Cardiac muscle cell (in vitro differentiated cells and primary cell): ENCODE results near the gene GANAB. TPM values are rescaled to one million over a fixed set of nuclear protein-coding genes. Genes with fewer than 3 reads are reported as not detected.

Source experiments
- DNase-seq, 2 donors: peaks; one replicate each; pipeline versions ENCODE4 v3.0.0 to v3.0.0-alpha.2; 2010 to 2017; ENCODE audit warnings: low read depth in 1 of 2, low spot score in 1 of 2
- H3K27ac ChIP-seq: fragments of 200-600 bp; sonication (generic); 2 replicates; pipeline ENCODE4 v1.5.1; 2016
- H3K27me3 ChIP-seq: fragments of 200-600 bp; sonication (generic); 2 replicates; pipeline ENCODE4 v1.6.0; 2016; ENCODE audit warnings: control low read depth
- H3K36me3 ChIP-seq: fragments of 200-600 bp; sonication (generic); 2 replicates; pipeline ENCODE4 v1.5.1; 2016; ENCODE audit warnings: control low read depth
- H3K4me1 ChIP-seq: fragments of 200-600 bp; sonication (generic); 2 replicates; pipeline ENCODE4 v1.8.1; 2017; ENCODE audit warnings: low read depth, mild to moderate bottlenecking, mixed run types
- H3K4me3 ChIP-seq: fragments of 200-600 bp; sonication (generic); 2 replicates; pipeline ENCODE4 v1.5.1; 2016; ENCODE audit warnings: mild to moderate bottlenecking
- H3K9me3 ChIP-seq: fragments of 200-600 bp; sonication (generic); 2 replicates; pipeline ENCODE4 v1.5.1; 2017; ENCODE audit warnings: low read depth, mild to moderate bottlenecking, control low read depth
- polyA plus RNA-seq: library from polyadenylated mRNA; unstranded; fragments of >200 nt; fragmentation: Nextera tagmentation; extraction: Ambion mirVana; gene quantifications from 2 replicates; pipeline ENCODE4 v1.2.1, GENCODE V29; 2016
- total RNA-seq: library from RNA; depleted of rRNA; stranded (reverse); fragments of >200 nt; gene quantifications from 2 replicates; pipeline ENCODE4 v1.2.3, GENCODE V29; 2016
- TF ChIP-seq, protein P1 (sequence below): IDR thresholded peaks from 2 replicates; pipeline ENCODE4 v1.5.1; 2012; ENCODE audit warnings: low read depth, mild to moderate bottlenecking, low read length

The GANAB gene
- total and polyA plus RNA-seq, 2 experiments from 2014 or later: 110 to 143 TPM

DNA sequence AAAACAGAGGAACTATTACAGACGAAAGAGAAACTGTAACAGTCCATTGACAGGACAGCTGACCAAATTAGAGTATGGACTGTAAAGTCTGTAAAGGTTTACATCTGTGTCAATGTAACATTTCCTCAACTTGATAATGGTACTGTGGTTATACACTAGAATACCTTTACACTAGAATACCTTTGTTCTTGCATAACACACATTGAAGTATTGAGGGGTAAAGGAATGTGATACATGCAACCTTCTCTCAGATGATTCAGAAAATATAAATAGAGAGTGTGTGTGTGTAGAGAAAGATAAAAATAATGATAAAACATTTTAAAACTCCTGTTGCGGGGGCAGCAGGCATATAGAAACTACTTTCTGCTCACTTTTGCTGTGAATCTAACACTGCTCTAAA lies 67.2 kb downstream of the GANAB start:
- H3K4me3 ChIP-seq: no peak overlapping the region
- no peak overlapping the region for H3K27ac ChIP-seq
- no peaks in the 10 kb centered on the region for H3K9me3 ChIP-seq
- no peak for DNase-seq
- TF ChIP-seq, protein P1, sequence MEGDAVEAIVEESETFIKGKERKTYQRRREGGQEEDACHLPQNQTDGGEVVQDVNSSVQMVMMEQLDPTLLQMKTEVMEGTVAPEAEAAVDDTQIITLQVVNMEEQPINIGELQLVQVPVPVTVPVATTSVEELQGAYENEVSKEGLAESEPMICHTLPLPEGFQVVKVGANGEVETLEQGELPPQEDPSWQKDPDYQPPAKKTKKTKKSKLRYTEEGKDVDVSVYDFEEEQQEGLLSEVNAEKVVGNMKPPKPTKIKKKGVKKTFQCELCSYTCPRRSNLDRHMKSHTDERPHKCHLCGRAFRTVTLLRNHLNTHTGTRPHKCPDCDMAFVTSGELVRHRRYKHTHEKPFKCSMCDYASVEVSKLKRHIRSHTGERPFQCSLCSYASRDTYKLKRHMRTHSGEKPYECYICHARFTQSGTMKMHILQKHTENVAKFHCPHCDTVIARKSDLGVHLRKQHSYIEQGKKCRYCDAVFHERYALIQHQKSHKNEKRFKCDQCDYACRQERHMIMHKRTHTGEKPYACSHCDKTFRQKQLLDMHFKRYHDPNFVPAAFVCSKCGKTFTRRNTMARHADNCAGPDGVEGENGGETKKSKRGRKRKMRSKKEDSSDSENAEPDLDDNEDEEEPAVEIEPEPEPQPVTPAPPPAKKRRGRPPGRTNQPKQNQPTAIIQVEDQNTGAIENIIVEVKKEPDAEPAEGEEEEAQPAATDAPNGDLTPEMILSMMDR: no peak
- H3K4me1 ChIP-seq: peaks cover 5% of the 10 kb centered on the region
- H3K27me3 ChIP-seq: no peaks in the 10 kb centered on the region
- H3K36me3 ChIP-seq: peaks cover 27% of the 10 kb centered on the region

DNA sequence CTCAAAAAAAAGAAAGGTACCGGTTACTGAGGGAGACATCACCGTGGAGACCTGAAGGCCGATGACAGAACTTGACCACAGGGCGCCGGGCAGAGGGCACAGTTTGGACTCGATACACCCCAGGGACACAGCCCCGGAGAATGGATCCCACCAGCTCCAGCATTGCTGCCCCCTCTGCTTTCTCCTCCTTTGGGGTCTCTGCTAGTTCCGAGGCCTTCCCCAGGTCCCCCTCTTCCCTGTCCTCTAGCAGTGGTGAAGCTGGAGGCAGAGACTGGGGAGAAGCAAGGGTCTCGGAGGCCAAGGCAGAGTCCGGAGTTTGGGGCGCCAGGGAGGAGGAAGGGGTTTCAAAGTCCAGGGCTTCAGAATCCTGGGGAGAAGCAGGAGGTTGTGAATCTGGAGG lies 67.9 kb downstream of the GANAB start:
- peaks cover 5% of the 10 kb centered on the region for H3K4me1 ChIP-seq
- DNase-seq: no peak
- no peak overlapping the region for H3K27ac ChIP-seq
- peaks cover 27% of the 10 kb centered on the region for H3K36me3 ChIP-seq
- no peak overlapping the region for H3K4me3 ChIP-seq
- H3K9me3 ChIP-seq: no peaks in the 10 kb centered on the region
- TF ChIP-seq, protein P1: no peak
- no peaks in the 10 kb centered on the region for H3K27me3 ChIP-seq

DNA sequence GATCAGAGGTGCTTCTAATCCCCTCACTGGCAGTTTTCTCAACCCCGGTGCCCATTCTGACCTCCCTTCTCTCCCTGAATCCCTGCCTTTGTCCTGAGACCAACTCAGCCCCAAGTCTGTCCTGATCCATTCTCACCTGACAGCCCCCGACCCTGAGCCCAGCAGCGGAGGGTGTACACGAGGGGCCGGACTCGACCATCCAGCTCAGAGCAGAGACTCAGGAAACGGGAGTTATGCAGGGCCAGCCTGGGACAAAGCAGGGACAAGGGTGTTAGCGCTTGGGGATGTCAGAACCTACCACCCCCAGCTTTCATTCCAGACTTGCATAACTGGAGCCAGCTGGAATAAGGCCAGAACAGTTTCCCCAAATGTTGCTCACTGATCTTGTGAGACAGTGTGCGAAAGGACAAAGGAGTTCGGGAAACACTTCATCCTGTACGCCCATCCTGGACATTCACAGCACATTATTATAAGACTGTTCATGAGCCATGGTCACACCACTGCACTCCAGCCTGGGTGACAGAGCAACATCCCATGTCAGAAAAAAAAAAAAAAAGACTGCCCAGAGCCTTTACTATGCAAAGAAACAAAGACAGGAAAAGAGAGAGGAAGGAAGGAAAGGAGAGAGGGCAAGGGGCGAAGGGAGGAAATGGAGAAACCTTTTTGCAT lies 69.2 kb downstream of the GANAB start:
- TF ChIP-seq, protein P1: no peak
- Histone ChIP-seq H3K9me3 (no peaks in the 10 kb centered on the region), H3K27ac (no peak overlapping the region), H3K4me3 (no peak overlapping the region), H3K27me3 (no peaks in the 10 kb centered on the region), H3K4me1 (peaks cover 9% of the 10 kb centered on the region), H3K36me3 (peaks cover 25% of the 10 kb centered on the region)
- DNase-seq: peak in 1 of 2 donors; percentile 58

DNA sequence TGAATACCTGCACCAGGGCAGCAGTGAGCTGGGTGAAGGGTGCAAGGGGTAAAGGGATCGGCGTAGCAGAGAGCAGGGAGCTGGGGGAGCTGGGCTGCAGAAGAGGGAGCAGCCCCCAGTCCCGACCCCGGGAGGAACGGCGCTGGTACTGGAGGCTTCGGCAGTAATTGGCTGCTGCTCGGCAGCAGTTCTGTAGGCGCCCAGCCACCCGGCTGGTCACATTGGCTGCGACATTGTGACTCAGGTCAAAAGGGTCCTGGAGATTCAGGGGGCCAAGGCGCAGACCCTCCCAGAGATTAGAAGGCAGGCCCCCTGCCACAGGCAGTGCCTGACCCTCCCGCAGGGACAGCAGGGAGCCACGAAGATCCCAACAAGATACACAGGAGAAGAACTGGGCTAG lies 70.6 kb downstream of the GANAB start:
- TF ChIP-seq, protein P1: no peak
- H3K36me3 ChIP-seq: peaks cover 36% of the 10 kb centered on the region
- H3K27me3 ChIP-seq: no peaks in the 10 kb centered on the region
- no peak overlapping the region for H3K27ac ChIP-seq
- no peak for DNase-seq
- peaks cover 9% of the 10 kb centered on the region for H3K4me1 ChIP-seq
- no peaks in the 10 kb centered on the region for H3K9me3 ChIP-seq
- H3K4me3 ChIP-seq: no peak overlapping the region

DNA sequence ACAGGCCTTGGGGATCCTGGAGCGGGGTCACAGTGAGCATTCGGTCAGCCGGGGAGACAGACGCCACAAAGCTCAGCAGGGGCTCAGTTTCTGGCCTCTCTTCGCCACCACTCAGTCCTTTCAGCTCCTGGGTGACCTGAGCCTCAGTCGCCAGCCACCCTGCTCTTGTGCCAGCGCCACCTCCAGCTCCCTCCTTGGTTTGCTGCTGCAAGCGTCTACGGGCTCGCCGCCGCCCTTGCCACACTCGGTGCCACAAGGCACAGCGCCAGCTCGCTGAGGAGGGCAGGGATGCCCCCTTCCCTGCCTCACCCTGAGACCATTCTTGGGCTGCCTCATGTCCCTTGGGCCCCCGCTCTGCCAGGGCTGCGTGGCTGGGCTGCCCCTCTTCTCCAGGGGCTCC lies 71.3 kb downstream of the GANAB start:
- H3K4me3 ChIP-seq: peak overlapping the region; percentile 39
- H3K9me3 ChIP-seq: no peaks in the 10 kb centered on the region
- TF ChIP-seq, protein P1: no peak
- H3K27ac ChIP-seq: peak overlapping the region; percentile 85
- peaks cover 9% of the 10 kb centered on the region for H3K4me1 ChIP-seq
- H3K36me3 ChIP-seq: peaks cover 41% of the 10 kb centered on the region
- no peaks in the 10 kb centered on the region for H3K27me3 ChIP-seq
- DNase-seq: no peak

Other genes starting within 250 kb of the GANAB start
- not detected in 2 replicates for gene SCGB1A1, start 227.6 kb downstream of the GANAB start, total RNA-seq
- gene SCGB1A1, start 227.6 kb downstream of the GANAB start, polyA plus RNA-seq: not detected in 2 replicates
- gene AHNAK, start 99.8 kb downstream of the GANAB start, total RNA-seq: 50.1 and 77.1 TPM in 2 replicates
- gene AHNAK, start 99.8 kb downstream of the GANAB start, polyA plus RNA-seq: 10.9 and 13.4 TPM in 2 replicates
- gene EEF1G, start 72.7 kb downstream of the GANAB start, total RNA-seq: 1,990 and 2,091 TPM in 2 replicates
- 769 and 853 TPM in 2 replicates for gene EEF1G, start 72.7 kb downstream of the GANAB start, polyA plus RNA-seq
- gene TUT1, start 55.1 kb downstream of the GANAB start, total RNA-seq: 14.9 and 29.1 TPM in 2 replicates
- 18.7 and 32.1 TPM in 2 replicates for gene TUT1, start 55.1 kb downstream of the GANAB start, polyA plus RNA-seq
- gene MTA2, start 44.7 kb downstream of the GANAB start, total RNA-seq: 101 and 108 TPM in 2 replicates
- 22.9 and 31.9 TPM in 2 replicates for gene MTA2, start 44.7 kb downstream of the GANAB start, polyA plus RNA-seq
- gene EML3, start 33.8 kb downstream of the GANAB start, total RNA-seq: 21.1 and 42.8 TPM in 2 replicates
- gene EML3, start 33.8 kb downstream of the GANAB start, polyA plus RNA-seq: 32.0 and 38.4 TPM in 2 replicates
- gene ROM1, start 33.4 kb downstream of the GANAB start, total RNA-seq: 3.3 and 3.5 TPM in 2 replicates
- 6.9 and 7.9 TPM in 2 replicates for gene ROM1, start 33.4 kb downstream of the GANAB start, polyA plus RNA-seq
- gene B3GAT3, start 24.6 kb downstream of the GANAB start, total RNA-seq: 46.4 and 52.0 TPM in 2 replicates
- gene B3GAT3, start 24.6 kb downstream of the GANAB start, polyA plus RNA-seq: 53.0 and 64.9 TPM in 2 replicates
- 33.9 and 36.3 TPM in 2 replicates for gene INTS5, start 6.7 kb upstream of the GANAB start, total RNA-seq
- 32.2 and 40.1 TPM in 2 replicates for gene INTS5, start 6.7 kb upstream of the GANAB start, polyA plus RNA-seq
- gene C11orf98, start 18.6 kb upstream of the GANAB start, total RNA-seq: 136 and 141 TPM in 2 replicates
- 115 and 136 TPM in 2 replicates for gene C11orf98, start 18.6 kb upstream of the GANAB start, polyA plus RNA-seq
- gene CSKMT, start 18.7 kb upstream of the GANAB start, total RNA-seq: 3.8 and 11.0 TPM in 2 replicates
- gene CSKMT, start 18.7 kb upstream of the GANAB start, polyA plus RNA-seq: 14.1 and 25.1 TPM in 2 replicates
- 13.0 and 18.8 TPM in 2 replicates for gene UQCC3, start 25.1 kb upstream of the GANAB start, total RNA-seq
- gene UQCC3, start 25.1 kb upstream of the GANAB start, polyA plus RNA-seq: 32.3 and 33.5 TPM in 2 replicates
- gene LBHD1, start 25.7 kb upstream of the GANAB start, total RNA-seq: 11.1 and 11.6 TPM in 2 replicates
- gene LBHD1, start 25.7 kb upstream of the GANAB start, polyA plus RNA-seq: 10.1 and 11.7 TPM in 2 replicates
- gene UBXN1, start 32.5 kb upstream of the GANAB start, total RNA-seq: 235 and 302 TPM in 2 replicates
- gene UBXN1, start 32.5 kb upstream of the GANAB start, polyA plus RNA-seq: 109 and 111 TPM in 2 replicates
- 0.81 and 1.9 TPM in 2 replicates for gene LRRN4CL, start 42.9 kb upstream of the GANAB start, total RNA-seq
- gene LRRN4CL, start 42.9 kb upstream of the GANAB start, polyA plus RNA-seq: 0.24 TPM in 1 of 2 replicates, not detected in the other
- 70.3 and 73.8 TPM in 2 replicates for gene BSCL2, start 60.8 kb upstream of the GANAB start, total RNA-seq
- 73.7 and 79.2 TPM in 2 replicates for gene BSCL2, start 60.8 kb upstream of the GANAB start, polyA plus RNA-seq
- gene GNG3, start 61.1 kb upstream of the GANAB start, total RNA-seq: 0.67 TPM in 1 of 2 replicates, not detected in the other
- gene GNG3, start 61.1 kb upstream of the GANAB start, polyA plus RNA-seq: 2.6 and 3.0 TPM in 2 replicates
- gene HNRNPUL2, start 80.8 kb upstream of the GANAB start, total RNA-seq: 13.7 and 20.0 TPM in 2 replicates
- gene HNRNPUL2, start 80.8 kb upstream of the GANAB start, polyA plus RNA-seq: 2.9 and 3.2 TPM in 2 replicates
- 36.3 and 37.3 TPM in 2 replicates for gene TTC9C, start 81.9 kb upstream of the GANAB start, total RNA-seq
- gene TTC9C, start 81.9 kb upstream of the GANAB start, polyA plus RNA-seq: 39.0 and 45.1 TPM in 2 replicates
- 12.5 and 14.3 TPM in 2 replicates for gene ZBTB3, start 107.5 kb upstream of the GANAB start, total RNA-seq
- gene ZBTB3, start 107.5 kb upstream of the GANAB start, polyA plus RNA-seq: 10.4 and 10.8 TPM in 2 replicates
- gene POLR2G, start 115.0 kb upstream of the GANAB start, total RNA-seq: 67.2 and 101 TPM in 2 replicates
- 195 and 219 TPM in 2 replicates for gene POLR2G, start 115.0 kb upstream of the GANAB start, polyA plus RNA-seq
- 33.1 and 38.8 TPM in 2 replicates for gene TAF6L, start 124.8 kb upstream of the GANAB start, total RNA-seq
- gene TAF6L, start 124.8 kb upstream of the GANAB start, polyA plus RNA-seq: 46.3 and 56.3 TPM in 2 replicates
- 34.2 and 55.2 TPM in 2 replicates for gene TMEM179B, start 140.8 kb upstream of the GANAB start, total RNA-seq
- gene TMEM179B, start 140.8 kb upstream of the GANAB start, polyA plus RNA-seq: 78.6 and 81.8 TPM in 2 replicates
- gene TMEM223, start 145.4 kb upstream of the GANAB start, total RNA-seq: 87.1 and 88.9 TPM in 2 replicates
- 92.4 and 102 TPM in 2 replicates for gene TMEM223, start 145.4 kb upstream of the GANAB start, polyA plus RNA-seq
- 52.8 and 60.7 TPM in 2 replicates for gene NXF1, start 158.8 kb upstream of the GANAB start, total RNA-seq
- 96.7 and 127 TPM in 2 replicates for gene NXF1, start 158.8 kb upstream of the GANAB start, polyA plus RNA-seq
- 38.5 and 45.2 TPM in 2 replicates for gene STX5, start 185.4 kb upstream of the GANAB start, total RNA-seq
- 49.4 and 53.6 TPM in 2 replicates for gene STX5, start 185.4 kb upstream of the GANAB start, polyA plus RNA-seq
- gene TEX54, start 186.2 kb upstream of the GANAB start, total RNA-seq: not detected in 2 replicates
- 3.0 and 4.8 TPM in 2 replicates for gene TEX54, start 186.2 kb upstream of the GANAB start, polyA plus RNA-seq
- gene WDR74, start 193.0 kb upstream of the GANAB start, total RNA-seq: 47.4 and 63.3 TPM in 2 replicates
- 42.1 and 52.8 TPM in 2 replicates for gene WDR74, start 193.0 kb upstream of the GANAB start, polyA plus RNA-seq
- 71.8 and 79.2 TPM in 2 replicates for gene SLC3A2, start 234.3 kb upstream of the GANAB start, total RNA-seq
- gene SLC3A2, start 234.3 kb upstream of the GANAB start, polyA plus RNA-seq: 93.8 and 100 TPM in 2 replicates